GM12875 (cell line): ENCODE measurements around the gene COBLL1.

Experiments used
- H3K4me3 ChIP-seq: one replicate; pipeline ENCODE4 v1.5.1; 2011; ENCODE audit warnings: low read depth, low read length, control low read depth
- TF ChIP-seq, protein P1 (sequence below): IDR thresholded peaks from 2 replicates; pipeline ENCODE4 v1.5.1; 2011; ENCODE audit warnings: low read depth, mild to moderate bottlenecking, control low read depth, inconsistent platforms, low read length, moderate library complexity, borderline replicate concordance; ENCODE audit not compliant: insufficient read depth

Gene COBLL1

DNA sequence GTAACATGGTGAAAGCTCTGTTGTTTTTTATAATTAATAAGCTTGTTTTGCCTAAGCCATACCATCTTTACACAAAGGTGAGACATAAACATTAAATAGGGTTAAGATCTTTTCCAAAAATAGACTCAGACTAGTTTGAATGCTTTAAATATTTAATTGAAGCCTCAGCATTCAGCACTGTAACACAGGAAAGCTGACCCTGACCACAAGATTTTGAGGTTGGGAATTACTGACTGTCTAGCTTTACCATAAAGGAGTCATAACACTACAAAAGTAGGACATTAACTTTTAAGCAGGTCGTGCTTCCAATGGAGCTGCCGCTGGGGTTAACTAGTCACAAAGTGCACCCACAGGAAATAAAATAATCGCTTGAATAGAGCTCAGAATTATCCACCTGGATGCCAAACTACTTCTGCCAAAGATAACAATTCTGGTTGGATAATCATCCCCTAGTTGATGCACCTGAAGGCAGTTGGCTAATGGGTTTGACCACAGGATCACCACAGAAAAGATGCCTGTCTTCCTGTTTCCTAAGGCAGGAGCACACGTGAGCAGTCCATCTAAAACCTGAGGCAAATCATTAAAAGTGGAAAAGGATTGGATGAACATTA is 106.2 kb downstream of the COBLL1 start:
- TF ChIP-seq, protein P1, sequence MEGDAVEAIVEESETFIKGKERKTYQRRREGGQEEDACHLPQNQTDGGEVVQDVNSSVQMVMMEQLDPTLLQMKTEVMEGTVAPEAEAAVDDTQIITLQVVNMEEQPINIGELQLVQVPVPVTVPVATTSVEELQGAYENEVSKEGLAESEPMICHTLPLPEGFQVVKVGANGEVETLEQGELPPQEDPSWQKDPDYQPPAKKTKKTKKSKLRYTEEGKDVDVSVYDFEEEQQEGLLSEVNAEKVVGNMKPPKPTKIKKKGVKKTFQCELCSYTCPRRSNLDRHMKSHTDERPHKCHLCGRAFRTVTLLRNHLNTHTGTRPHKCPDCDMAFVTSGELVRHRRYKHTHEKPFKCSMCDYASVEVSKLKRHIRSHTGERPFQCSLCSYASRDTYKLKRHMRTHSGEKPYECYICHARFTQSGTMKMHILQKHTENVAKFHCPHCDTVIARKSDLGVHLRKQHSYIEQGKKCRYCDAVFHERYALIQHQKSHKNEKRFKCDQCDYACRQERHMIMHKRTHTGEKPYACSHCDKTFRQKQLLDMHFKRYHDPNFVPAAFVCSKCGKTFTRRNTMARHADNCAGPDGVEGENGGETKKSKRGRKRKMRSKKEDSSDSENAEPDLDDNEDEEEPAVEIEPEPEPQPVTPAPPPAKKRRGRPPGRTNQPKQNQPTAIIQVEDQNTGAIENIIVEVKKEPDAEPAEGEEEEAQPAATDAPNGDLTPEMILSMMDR: no peak
- H3K4me3 ChIP-seq: no peak overlapping the region

DNA sequence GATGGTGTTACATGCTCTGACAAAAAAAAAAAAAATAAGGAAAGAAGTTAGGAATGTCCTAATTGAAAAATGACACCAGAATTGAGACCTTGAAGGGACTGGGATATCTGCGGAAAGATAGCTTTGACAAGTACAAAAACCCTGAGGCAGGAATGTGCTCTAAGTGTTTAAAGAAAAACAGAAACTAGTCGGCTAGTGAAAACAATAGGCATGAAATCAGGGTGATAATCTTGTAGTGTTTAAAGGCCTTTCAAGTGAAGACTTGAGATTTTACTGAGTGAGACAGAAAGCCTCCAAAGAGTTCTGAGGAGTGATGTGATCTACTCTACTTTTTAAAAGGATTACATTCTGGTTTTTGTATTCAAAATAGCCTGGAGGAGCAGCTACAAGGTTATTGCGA is 107.4 kb downstream of the COBLL1 start:
- H3K4me3 ChIP-seq: no peak overlapping the region
- TF ChIP-seq, protein P1: no peak

DNA sequence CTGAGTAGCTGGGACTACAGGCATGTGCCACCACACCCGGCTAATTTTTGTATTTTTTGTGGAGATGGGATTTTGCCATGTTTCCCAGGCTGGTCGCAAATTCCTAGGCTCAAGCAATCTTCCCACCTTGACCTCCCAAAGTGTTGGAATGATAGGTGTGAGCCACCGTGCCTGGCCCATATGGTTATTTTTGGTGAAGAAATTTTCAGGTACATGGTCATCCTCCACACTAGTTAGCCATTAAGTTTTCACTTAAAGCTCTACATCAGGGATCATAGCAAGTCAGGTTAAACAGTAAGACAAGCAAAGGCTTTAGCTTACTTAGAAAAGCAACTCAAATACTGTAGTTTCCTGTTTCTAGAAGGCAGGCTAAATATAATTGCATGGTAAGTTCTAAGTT is 116.1 kb downstream of the COBLL1 start:
- TF ChIP-seq, protein P1: no peak
- H3K4me3 ChIP-seq: no peak overlapping the region

DNA sequence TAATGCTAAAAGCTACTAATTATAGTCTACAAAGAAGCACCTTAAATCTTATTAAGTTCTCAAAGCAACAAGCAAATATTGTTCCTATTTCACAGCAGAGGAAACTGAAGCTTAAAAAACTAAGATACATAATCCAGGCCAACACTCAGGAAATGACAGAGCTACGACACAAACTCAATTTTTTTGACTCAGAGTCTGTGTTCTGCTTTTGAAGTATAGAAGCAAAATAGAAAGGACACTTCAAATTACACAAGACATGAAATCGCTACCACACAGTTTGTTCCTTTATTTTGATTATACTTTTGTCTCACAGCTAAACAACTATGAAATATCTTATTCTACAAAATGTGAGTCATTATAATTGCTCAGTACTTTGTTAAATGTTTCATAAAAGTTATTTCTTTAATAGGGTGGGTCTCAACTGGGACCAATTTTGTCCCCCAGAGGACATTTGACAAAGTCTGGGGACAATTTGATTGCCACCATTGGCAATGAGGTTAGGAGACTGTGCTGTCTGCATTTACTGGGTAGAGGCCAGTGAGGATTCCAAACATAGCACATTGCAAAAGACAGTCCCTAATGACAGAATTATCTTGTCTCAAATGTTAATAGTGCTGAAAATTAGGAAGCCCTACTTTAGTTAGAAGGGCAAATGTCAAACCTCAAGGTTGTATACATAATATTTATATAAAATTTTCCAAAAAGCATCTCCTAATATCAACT is 118.8 kb downstream of the COBLL1 start:
- H3K4me3 ChIP-seq: no peak overlapping the region
- TF ChIP-seq, protein P1: no peak

DNA sequence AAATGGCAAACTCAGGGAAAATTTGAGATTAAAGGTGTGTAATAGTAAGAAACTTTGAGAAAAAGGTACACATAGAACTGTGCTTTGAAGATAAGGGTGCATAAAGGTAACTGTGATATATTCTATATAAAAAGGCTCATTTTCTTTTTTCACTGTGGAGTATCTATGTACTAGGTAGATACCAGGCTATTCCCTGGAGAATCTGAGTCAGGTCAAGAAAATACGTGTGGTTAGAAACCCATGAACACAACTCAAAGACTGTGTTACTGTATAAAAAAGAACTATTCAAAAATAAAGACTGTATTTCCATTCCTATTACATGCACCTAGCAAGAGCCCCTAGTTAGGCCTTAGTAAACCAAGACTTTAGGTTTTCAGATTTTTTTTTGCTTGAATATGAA is 120.2 kb downstream of the COBLL1 start:
- TF ChIP-seq, protein P1: no peak
- no peak overlapping the region for H3K4me3 ChIP-seq

DNA sequence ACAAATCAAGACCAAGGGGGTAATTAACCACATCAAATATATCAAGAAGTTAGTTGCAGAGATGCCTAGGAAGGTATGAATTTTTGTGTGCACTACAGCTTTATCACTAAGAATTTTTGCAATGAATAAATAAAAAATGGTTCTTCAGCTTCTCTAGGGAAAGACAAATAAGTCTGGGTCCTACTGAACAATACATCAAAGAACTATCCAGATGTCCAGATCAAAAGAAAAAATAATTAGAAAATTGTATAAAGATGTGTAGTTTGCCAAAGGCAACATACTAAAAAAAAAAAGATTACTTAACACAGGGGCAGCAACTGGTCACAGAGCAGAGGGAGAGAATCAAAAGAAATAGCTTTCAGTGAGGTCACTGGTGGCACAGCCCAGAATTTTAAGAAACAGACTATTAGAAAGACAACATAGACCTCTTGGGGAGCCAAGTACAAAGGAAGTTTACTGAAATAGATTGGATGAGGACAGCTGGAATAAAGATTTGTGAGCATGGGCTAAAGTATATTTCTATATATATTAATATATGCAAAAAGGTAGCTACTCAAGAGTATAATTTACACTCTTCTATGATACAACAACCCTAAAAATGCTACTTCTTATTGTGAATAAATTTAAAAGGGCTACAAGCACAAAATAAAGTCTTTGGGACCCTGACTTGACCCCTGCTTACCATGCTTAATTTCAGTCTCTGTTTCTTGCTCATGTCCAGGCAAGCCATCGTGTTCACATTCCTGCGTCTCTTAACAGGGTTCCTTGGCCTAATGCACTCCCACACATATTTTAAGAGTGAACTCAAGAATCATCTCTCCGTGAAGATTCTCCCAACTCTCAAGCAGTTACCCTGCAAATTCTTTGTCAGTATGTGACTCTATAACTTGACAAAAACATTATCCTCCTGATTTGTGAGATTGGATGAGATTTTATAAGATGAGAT is 121.4 kb downstream of the COBLL1 start:
- TF ChIP-seq, protein P1: no peak
- H3K4me3 ChIP-seq: no peak overlapping the region
